GM18499 (cell line): ENCODE results near the gene RAB43.
"Not testable (repeated sequence)": the region's sequence is repeated elsewhere in the genome, so short reads cannot be mapped to it uniquely, and the experiment has no call there.

Experiments used
- ATAC-seq: cut with Tn5 transposase; IDR thresholded peaks from one replicate; pipeline ENCODE4 v1.9.1; 2021; ENCODE audit warnings: moderate number of reproducible peaks; ENCODE audit not compliant: insufficient read depth, unreplicated experiment

RAB43 gene

DNA sequence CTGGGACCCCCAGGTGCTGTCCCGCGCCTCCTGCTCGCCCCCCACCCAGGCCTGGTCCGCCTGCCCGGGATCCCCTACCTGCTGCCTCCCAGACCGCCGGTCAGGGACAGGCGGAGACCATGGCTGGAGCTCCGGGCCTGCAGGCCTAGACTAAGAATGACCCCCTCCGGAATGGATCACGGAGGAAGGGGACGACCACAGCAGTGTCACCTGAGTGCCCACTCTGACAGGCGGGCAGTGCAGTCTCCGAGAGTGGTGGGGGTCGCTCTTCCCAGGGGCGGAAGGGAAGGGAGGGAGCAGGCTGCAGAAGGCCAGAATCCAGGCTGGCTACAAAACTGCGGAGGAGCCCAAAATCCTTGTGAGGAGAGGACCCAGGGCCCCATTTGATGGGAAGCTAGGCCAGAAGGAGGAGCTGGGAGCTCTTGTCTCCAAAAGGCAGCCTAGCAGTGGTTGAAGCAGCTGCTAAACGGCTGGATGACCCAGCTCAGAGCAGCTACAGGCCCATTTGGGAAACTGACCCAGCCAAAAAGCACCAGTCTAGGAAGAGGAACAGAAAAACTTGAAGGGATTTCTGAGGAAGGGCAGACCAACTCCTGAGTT is 908 bp upstream of the RAB43 start:
- no peak for ATAC-seq

DNA sequence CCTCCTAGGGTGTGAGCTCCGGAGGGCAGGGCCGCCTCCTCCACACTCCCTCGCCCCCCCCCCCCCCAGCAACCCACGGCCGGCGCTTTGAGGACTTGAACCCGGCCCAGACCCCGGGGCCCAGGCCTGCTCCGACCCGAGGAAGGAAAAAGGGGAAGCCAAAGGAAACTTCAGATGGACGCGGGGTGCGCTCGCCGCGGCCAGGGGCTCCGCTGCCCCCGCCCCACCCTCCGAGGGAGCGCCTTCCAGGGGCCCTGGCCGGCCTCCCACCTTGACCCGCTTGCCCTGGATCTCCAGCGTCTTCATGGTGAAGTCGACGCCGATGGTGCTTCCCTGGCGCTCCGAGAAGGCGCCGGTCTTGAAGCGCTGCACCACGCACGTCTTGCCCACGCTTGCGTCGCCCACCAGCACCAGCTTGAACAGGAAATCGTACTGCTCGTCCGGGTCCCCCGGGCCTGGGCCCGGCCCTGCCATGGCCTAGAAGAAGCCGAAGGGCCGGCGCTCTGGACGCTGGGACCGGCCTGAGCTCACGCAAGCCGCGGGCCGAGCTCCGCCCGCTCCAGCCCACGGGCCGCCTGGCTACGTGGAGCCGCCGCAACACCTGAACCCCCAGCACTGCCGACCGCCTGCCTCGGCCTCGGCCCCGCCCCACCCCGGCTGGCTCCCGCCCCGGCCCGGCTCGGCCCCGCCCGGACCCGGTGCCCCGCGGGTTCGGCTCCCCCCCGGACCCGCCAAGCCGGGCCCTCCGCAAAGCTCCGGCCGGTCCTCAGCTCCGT is 400 bp downstream of the RAB43 start:
- ATAC-seq, result no peak

DNA sequence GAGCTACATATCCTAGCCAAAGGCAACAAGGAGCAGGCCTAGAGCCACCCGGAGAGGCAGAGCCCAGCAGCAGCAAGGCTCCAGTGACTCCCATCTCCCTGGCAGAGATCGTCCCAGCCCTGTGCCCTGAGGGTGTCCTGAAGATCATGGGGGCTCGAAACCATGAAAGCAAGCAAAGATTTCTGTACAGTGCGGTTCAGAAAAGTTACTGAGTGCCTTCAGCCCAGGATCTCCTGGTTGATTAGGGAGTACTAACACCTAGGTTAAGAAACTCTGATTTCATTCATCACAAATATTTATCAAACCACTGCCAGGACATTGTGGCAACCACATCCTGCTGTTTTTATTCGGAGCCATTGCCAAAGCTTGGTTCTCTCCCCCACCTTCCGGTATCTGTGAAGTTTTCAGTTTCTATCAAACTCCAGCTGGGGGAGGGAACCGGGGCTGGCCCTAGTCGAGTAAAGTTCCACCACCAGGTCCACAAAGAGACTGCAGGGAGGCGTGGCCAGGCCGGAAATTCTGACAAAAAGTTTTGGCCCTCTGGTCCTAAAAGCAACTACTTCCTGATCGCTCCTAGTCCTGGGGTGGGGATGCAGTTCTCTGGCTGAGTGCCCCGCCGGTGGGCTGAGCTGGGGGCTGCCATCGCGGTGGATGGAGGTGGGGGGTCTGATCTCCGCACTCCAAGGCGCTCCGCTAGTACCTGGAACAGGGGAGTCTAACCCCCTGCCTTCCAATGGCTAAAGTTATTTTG is 1.2 kb downstream of the RAB43 start:
- peak; percentile 74 for ATAC-seq

GRCh38 chr3:129119365-129120100 is 2.1 kb downstream of the RAB43 start:
- ATAC-seq, result no peak

DNA sequence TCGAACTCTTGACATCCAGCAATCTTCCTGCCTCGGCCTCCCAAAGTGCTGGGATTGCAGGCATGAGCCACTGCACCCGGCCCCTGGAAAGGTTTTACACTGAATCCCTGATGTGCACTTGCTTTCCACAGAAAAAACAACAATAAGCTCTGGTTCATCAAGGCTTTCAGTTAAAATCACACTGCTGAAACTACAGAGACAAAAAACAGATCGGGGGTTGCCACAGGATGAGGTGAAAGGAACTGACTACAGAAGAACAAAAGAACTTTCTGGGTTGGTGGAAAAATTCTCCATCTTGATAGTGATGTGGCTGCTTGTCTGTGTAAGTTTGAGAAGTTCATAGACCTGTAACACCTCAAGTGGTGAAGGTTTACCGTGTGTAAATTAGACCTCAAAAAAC is 2.9 kb downstream of the RAB43 start:
- no peak for ATAC-seq

- ATAC-seq, result no peak
These were observed 4.5 kb downstream of the RAB43 start for GRCh38 chr3:129117134-129117533.

- no peak for ATAC-seq
These were observed 5.1 kb downstream of the RAB43 start for GRCh38 chr3:129116482-129116946.

- no peak for ATAC-seq
These were observed 7.1 kb downstream of the RAB43 start for GRCh38 chr3:129114455-129114854.

DNA sequence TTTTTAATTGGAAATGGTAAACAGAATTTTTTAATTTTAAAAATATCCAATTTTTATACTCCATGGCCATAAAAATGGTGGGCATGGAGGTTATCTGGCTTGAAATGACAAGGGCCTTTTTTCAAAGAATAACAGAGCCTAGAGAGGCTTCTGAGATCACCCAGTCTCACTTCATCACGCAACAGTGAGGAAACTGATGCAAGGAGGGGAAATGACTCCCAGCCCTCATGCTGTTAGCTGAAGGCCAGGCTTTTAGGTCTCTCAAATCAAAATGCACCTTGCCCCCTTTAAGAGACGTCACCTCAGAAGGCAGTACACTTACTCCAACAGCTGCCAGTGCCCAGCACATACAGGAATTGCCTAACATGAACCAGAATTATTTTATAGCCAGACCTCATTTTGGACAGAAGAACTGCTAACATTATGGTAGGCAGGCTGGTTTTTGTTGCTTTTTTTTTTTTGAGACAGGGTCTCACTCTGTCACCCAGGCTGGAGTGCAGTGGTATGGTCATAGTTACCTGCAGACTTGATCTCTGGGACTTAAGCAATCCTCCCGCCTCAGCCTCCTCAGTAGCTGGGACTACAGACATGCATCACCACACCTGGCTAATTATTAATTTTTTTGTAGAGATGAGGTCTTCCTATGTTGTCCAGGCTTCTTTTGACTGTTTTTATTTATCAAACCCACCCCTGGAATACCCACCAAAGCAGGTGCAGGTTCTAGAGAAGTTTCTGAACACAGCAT is 9.1 kb downstream of the RAB43 start:
- ATAC-seq, result no peak

DNA sequence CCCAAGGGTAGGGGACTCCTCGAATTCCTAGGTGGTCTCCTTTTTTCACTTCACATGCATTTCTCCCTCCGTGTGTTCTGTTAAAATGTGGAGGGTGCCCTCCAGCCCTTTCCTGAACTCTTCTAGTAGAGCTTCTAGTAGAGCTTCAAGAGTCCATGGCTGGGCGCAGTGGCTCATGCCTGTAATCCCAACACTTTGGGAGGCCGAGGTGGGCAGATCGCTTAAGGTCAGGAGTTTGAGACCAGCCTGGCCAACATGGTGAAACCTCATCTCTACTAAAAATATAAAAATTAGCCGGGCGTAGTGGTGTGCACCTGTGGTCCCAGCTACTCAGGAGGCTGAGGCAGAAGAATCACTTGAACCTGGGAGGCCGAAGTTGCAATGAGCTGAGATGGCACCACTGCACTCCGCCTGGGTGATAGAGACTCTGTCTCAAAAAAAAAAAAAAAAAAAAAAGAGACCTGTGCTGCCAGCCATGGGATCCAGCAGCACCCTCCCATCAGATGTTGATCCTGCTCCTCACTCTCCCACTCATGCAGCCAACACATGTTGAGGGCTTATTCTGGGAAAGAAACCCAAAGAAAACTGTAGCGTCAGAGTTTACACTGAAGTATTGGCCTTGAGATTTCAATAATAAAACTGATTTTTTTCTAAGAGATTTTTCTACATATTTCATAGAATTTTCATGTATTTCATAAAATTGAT is 10.4 kb downstream of the RAB43 start:
- not testable (repeated sequence) for ATAC-seq

GRCh38 chr3:129107793-129108192 is 13.8 kb downstream of the RAB43 start:
- no peak for ATAC-seq

DNA sequence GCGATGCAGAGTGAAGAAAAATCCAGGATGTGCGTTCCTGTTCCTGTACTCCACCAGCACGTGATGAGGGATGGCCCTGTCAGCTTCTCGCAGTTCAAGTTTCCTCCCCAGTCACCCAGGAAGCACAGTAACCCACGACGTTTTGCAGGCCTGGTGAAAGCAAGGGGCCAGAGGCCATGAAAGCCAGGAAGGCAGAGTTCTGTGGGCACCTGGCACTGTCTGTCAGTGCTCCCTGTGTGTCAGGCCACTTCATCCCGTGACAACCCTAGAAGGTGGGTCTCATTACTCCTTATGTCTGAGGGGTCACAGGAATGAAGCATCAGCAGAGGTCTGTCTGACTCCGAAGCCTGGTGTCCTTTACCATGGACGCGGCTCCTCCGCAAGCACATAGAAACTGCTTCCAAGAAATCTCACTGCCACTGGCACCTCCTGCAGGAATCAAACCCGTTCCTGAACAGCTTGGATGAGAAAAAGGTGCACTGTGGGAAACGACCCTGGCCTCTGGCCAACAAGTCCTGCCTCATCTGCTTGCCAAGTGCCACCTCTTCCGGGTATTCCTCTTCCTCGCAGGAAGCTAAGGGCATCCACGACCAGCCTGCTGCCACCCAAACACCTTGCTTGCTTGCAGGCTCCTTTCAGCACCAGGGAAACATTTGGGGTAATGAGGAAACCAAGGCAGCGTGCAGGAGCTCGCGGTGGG is 14.6 kb downstream of the RAB43 start:
- no peak for ATAC-seq

DNA sequence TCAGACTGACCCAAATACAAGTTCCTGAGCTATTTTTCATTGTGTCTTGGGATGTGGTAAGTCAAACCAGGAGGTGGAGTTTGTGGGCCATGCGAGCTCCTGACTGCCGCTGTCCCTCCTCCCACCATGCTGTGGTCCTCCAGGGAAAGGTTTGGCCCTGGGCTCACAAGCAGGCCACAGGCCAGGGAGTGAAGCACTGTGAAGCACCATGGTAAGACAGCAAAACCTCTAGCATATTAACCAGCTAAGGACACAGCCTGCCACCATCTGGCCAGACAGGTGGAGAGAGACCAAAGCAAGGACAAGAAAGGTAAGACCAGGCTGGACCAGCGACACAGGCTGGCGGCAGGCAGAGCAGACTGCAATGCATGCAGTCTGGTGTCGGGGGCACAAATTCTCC is 15.3 kb downstream of the RAB43 start:
- ATAC-seq, result no peak

DNA sequence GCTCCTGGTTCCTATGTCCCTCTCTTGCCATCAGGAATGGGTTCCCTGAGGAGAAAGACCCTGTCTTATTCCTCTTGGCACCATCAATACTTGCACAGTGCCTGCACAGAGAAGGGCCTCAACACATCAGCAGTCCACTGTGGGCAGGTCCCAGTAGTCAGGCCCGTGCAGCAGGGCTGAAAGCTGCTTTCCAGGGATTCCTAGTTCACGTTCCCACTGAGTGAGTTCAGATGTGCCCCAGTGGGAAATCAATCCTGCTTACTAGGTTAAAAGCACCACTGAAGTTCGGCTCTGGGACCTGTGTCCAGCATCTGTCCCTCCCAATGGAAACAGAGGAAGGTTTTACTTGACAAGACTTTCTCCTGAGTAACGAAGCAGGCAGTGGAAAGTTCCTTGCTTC is 15.7 kb downstream of the RAB43 start:
- no peak for ATAC-seq

- no peak for ATAC-seq
These were observed 17.0 kb downstream of the RAB43 start for GRCh38 chr3:129104498-129105079.

- ATAC-seq, result no peak
These were observed 17.6 kb downstream of the RAB43 start for GRCh38 chr3:129104051-129104450.

GRCh38 chr3:129103296-129103695 is 18.3 kb downstream of the RAB43 start:
- no peak for ATAC-seq

- ATAC-seq, result no peak
These were observed 20.1 kb downstream of the RAB43 start for GRCh38 chr3:129101370-129102138.
